ENCODE data around the gene FCGR3B.
"Not testable (repeated sequence)": the region's sequence is repeated elsewhere in the genome, so short reads cannot be mapped to it uniquely, and the experiment has no call there.

DNA sequence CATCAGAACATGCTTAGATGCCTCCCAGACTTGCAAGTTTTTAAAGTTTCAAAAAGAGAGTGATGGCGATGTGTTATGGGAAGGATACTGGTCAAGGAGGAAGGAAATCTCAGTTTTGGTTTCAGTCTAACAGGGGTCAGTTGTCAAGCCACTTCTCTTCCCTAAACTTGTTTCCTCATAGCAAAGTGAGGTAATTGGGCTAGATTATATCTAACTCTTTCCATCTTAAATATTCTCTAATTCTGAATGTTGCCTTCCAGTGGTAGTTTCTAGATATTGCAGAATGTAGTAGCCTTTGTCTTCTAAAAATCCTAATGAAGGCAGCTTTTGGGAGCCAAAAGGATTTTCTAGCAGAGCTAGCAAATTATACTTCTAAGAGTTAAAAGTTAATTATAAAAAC, 11.7 kb upstream of the FCGR3B start:
- TF ChIP-seq POLR2A, POLR2AphosphoS5, EP300 (IDR thresholded peaks at IDR 0.05): not testable (repeated sequence)
- TF ChIP-seq, protein P1, sequence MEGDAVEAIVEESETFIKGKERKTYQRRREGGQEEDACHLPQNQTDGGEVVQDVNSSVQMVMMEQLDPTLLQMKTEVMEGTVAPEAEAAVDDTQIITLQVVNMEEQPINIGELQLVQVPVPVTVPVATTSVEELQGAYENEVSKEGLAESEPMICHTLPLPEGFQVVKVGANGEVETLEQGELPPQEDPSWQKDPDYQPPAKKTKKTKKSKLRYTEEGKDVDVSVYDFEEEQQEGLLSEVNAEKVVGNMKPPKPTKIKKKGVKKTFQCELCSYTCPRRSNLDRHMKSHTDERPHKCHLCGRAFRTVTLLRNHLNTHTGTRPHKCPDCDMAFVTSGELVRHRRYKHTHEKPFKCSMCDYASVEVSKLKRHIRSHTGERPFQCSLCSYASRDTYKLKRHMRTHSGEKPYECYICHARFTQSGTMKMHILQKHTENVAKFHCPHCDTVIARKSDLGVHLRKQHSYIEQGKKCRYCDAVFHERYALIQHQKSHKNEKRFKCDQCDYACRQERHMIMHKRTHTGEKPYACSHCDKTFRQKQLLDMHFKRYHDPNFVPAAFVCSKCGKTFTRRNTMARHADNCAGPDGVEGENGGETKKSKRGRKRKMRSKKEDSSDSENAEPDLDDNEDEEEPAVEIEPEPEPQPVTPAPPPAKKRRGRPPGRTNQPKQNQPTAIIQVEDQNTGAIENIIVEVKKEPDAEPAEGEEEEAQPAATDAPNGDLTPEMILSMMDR (IDR thresholded peaks at IDR 0.05) = not testable (repeated sequence)

All from stomach (tissue), 4 donors.